ACHN (cell line): ENCODE data around the gene ACAN.
A peak's percentile ranks its signal among the peaks of the same experiment; 100 is the strongest.

ENCODE experiments used
- DNase-seq: peaks from one replicate; pipeline ENCODE4 v3.0.0-alpha.2; 2015
- in situ Hi-C: cut with HindIII; loops from 2 replicates; pipeline ENCODE4 v1.10.0; 2017; ENCODE audit warnings: low sequenced_read_pairs, low pct_ligation_motif_present, low pct_unique_long_range_greater_than_20kb

The ACAN gene

GRCh38 chr15:88894348-88894818 lies 91.1 kb downstream of the ACAN start:
- peak; percentile 62 for DNase-seq

GRCh38 chr15:88894819-88895767 lies 91.9 kb downstream of the ACAN start, which contains the start of gene HAPLN3:
HAPLN3 (minus strand) TSS chr15:88895544; CDS start chr15:88887298, 8,246 bp downstream.
- DNase-seq: peak; percentile 47
- in situ Hi-C loops: no loop called here

More at GRCh38 chr15:88894348-88894818, 91.1 kb downstream of the ACAN start:
- in situ Hi-C loops: no loop called here

GRCh38 chr15:88896333-88897033 lies 93.2 kb downstream of the ACAN start:
- in situ Hi-C loops: no loop called here
- DNase-seq: no peak

DNA sequence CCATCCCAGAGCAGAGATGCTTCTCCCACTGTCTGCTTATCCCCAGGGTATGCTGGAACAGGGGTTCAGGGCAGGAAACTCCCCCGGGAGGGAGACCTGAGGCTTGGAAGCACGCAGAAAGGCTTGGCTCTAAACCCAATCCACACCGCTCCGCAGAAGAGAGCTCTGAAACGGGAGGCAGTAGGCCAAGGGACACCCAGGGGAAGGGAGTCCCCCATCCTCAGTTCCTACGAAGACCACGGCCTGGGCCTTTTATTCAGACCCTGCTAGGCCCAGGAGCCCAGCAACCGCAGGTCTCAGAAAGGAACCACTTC lies 93.9 kb downstream of the ACAN start:
- in situ Hi-C loops: no loop called here
- DNase-seq: no peak

- in situ Hi-C loops: no loop called here
- DNase-seq: peak; percentile 77
Measured at GRCh38 chr15:88897456-88898194, 94.4 kb downstream of the ACAN start.

GRCh38 chr15:88898736-88899135 lies 95.5 kb downstream of the ACAN start:
- in situ Hi-C loops: no loop called here
- no peak for DNase-seq

DNA sequence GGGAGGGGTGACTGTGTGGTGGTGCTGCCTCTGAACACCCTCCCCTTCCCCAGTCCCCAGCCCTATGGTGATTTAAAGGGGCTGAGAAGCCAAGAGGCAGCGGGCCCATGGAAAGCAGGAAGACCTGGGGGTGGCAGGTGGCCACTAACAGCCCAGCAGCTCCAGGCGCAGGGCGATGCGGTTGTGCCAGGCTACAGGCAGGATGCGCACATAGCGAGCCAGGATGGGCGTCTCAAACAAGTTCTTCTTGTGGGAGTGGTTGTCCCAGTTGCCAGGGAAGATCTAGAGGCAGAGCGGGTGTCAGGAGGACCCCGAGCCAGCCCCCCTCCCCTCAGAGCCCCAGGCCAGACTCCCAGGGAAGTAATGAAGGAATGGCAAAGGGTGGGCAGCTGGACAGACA lies 96.0 kb downstream of the ACAN start:
- DNase-seq: no peak
- in situ Hi-C loops: no loop called here

GRCh38 chr15:88900309-88900981 lies 97.2 kb downstream of the ACAN start:
- peak; percentile 35 for DNase-seq
- in situ Hi-C loops: no loop called here

DNA sequence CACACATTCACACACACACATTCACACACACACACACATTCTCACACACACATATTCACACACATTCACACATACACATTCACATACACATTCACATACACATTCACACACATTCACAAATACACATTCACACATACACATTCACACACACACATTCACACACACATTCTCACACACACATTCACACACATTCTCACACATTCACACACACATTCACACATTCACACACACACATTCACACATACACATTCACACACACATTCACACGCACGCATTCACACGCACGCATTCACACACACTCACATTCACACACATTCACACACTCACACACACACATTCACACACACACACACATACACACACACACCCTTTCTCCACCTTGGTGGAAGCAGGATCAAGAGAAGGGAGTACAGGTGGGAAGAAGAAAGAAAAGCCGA lies 97.8 kb downstream of the ACAN start:
- no peak for DNase-seq
- in situ Hi-C loops: no loop called here

DNA sequence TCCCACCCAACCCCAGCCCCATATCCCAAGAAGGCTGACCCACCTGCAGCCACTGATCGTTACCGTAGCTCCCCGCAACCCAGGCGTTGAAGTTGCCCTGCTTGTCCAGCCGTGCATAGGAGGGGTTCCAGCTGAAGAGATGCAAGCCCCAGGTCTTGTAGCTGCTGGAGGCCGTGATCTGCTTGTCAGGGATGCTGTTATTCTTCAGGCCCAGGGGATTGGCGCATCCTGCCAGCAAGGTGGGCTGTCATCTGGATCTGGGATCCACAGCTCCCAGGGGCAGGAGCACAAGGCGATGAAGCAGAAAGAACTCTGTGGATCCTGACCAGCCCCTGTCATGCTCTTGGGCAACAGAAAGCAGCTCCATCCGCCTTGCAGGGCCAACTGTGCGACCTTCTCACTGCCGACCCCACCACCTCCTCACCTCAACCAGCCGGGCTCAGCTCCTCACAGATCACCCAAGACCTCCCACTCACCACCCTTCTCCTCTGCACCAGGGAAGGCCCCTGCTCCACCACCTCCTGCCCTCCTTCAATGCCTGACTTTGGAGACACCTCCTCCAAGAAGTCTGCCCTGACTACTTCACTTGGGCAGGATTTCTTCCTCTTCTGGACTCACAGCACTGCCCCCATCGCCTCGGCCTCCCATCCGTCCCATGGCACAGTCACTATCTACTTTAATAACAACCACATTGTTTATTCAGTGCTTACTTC lies 98.4 kb downstream of the ACAN start:
- no peak for DNase-seq
- in situ Hi-C loops: no loop called here

- in situ Hi-C loops: no loop called here
- DNase-seq: no peak
Measured at GRCh38 chr15:88902221-88902835, 99.1 kb downstream of the ACAN start.

DNA sequence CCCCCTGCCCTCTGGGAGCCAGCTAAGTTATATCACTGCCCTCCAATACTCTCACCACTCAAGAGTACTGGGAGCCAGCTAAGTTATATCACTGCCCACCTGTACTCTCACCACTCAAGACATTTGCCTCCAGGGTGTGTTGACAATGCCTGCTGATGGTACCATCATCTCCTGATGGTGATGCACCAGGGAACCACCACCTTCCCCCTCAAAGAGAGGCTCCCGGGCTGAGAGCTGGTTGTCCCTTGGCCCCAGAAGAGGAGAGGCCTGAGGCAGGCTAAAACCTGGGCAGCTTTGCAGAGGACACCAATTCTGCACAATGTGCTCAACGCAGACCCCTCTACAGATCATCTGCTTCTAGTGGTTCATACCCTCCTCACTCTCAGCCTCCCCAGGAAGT lies 99.6 kb downstream of the ACAN start:
- in situ Hi-C loops: no loop called here
- DNase-seq: no peak

- in situ Hi-C loops: no loop called here
Measured at GRCh38 chr15:88904257-88904623, 101.0 kb downstream of the ACAN start.

GRCh38 chr15:88904624-88905327 lies 101.5 kb downstream of the ACAN start:
- DNase-seq: peak; percentile 67
- in situ Hi-C loops: no loop called here

More at GRCh38 chr15:88904257-88904623, 101.0 kb downstream of the ACAN start:
- DNase-seq: no peak

GRCh38 chr15:88905576-88905975 lies 102.3 kb downstream of the ACAN start:
- in situ Hi-C loops: no loop called here
- no peak for DNase-seq

GRCh38 chr15:88906130-88906529 lies 102.9 kb downstream of the ACAN start:
- in situ Hi-C loops: no loop called here
- DNase-seq: no peak

DNA sequence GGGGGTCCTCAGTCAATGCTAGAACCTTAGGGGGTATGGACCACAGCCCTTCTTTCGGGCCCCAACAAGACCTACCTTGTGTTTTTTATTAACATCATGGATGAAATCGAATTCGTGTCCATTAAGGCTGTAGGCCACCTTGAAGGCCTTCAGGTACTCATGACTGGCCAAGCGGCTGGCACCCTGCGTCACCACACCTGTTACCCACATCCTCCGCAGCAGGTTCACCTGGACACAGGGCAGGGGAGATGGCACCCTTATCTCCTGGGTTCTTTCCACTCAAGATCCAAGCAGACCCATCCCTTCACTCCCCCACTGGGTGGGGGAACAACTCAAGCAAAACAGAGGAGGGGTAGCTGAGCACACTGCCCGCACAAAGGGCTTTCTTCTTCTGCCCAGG lies 103.3 kb downstream of the ACAN start:
- in situ Hi-C loops: no loop called here
- no peak for DNase-seq
